ENCODE measurements around the gene PKP2. TPM values are rescaled to one million over a fixed set of nuclear protein-coding genes. Genes with fewer than 3 reads are reported as not detected.

PKP2 gene
- total and polyA plus RNA-seq, 2 of the 13 experiments (the other 11 are each of a cell fraction or from before 2014, with no cell fraction given), result 15.1 to 25.3 TPM

GRCh38 chr12:32893458-32893857, 3.1 kb downstream of the PKP2 start (continued):
- no peak for TF ChIP-seq MXD3 (CRISPR knock-in tag; IDR thresholded peaks at IDR 0.05)
- TF ChIP-seq AGO1 (IDR thresholded peaks at IDR 0.05; ENCODE audit: low read depth, low read length, poor library complexity, severe bottlenecking), result no peak
- TF ChIP-seq ZMYM3 (CRISPR knock-in tag; IDR thresholded peaks at IDR 0.05), result no peak
- no peak for TF ChIP-seq RORA (CRISPR knock-in tag; IDR thresholded peaks at IDR 0.05)
- TF ChIP-seq, protein P1, sequence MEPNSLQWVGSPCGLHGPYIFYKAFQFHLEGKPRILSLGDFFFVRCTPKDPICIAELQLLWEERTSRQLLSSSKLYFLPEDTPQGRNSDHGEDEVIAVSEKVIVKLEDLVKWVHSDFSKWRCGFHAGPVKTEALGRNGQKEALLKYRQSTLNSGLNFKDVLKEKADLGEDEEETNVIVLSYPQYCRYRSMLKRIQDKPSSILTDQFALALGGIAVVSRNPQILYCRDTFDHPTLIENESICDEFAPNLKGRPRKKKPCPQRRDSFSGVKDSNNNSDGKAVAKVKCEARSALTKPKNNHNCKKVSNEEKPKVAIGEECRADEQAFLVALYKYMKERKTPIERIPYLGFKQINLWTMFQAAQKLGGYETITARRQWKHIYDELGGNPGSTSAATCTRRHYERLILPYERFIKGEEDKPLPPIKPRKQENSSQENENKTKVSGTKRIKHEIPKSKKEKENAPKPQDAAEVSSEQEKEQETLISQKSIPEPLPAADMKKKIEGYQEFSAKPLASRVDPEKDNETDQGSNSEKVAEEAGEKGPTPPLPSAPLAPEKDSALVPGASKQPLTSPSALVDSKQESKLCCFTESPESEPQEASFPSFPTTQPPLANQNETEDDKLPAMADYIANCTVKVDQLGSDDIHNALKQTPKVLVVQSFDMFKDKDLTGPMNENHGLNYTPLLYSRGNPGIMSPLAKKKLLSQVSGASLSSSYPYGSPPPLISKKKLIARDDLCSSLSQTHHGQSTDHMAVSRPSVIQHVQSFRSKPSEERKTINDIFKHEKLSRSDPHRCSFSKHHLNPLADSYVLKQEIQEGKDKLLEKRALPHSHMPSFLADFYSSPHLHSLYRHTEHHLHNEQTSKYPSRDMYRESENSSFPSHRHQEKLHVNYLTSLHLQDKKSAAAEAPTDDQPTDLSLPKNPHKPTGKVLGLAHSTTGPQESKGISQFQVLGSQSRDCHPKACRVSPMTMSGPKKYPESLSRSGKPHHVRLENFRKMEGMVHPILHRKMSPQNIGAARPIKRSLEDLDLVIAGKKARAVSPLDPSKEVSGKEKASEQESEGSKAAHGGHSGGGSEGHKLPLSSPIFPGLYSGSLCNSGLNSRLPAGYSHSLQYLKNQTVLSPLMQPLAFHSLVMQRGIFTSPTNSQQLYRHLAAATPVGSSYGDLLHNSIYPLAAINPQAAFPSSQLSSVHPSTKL (CRISPR knock-in tag; IDR thresholded peaks at IDR 0.05), result peak; percentile 65
- TF ChIP-seq NCOR1 (IDR thresholded peaks at IDR 0.05; ENCODE audit: borderline replicate concordance, low read length), result no peak
- no peak for TF ChIP-seq ZNF550 (CRISPR knock-in tag; IDR thresholded peaks at IDR 0.05; ENCODE audit: borderline replicate concordance)
- peak; percentile 45; the same call in 1 of the 2 replicates for TF ChIP-seq CREM (IDR thresholded peaks at IDR 0.05)
- no peak for TF ChIP-seq CREM (CRISPR knock-in tag; IDR thresholded peaks at IDR 0.05)
- TF ChIP-seq SMARCC2 (IDR thresholded peaks at IDR 0.05), result no peak
- TF ChIP-seq RBAK (CRISPR knock-in tag; IDR thresholded peaks at IDR 0.05), result no peak
- no peak for TF ChIP-seq ZNF318 (CRISPR knock-in tag; IDR thresholded peaks at IDR 0.05)
- peak; percentile 43; the same call in 1 of the 2 replicates for TF ChIP-seq HMG20A (CRISPR knock-in tag; IDR thresholded peaks at IDR 0.05; ENCODE audit: borderline replicate concordance)
- no peak for TF ChIP-seq ZBTB7B (CRISPR knock-in tag; IDR thresholded peaks at IDR 0.05)
- TF ChIP-seq, protein P2, sequence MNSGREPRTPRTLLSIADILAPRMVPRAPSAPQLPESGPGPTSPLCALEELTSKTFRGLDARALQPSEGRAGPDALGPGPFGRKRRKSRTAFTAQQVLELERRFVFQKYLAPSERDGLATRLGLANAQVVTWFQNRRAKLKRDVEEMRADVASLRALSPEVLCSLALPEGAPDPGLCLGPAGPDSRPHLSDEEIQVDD (CRISPR knock-in tag; IDR thresholded peaks at IDR 0.05; ENCODE audit: borderline replicate concordance), result no peak
